SHP77 (cell line): ENCODE measurements around the gene YOD1.

Source experiments
- DNase-seq, 2 experiments: peaks; one replicate each; lab custom pipeline; 2025; lab: John Stamatoyannopoulos, UW

Gene YOD1

DNA sequence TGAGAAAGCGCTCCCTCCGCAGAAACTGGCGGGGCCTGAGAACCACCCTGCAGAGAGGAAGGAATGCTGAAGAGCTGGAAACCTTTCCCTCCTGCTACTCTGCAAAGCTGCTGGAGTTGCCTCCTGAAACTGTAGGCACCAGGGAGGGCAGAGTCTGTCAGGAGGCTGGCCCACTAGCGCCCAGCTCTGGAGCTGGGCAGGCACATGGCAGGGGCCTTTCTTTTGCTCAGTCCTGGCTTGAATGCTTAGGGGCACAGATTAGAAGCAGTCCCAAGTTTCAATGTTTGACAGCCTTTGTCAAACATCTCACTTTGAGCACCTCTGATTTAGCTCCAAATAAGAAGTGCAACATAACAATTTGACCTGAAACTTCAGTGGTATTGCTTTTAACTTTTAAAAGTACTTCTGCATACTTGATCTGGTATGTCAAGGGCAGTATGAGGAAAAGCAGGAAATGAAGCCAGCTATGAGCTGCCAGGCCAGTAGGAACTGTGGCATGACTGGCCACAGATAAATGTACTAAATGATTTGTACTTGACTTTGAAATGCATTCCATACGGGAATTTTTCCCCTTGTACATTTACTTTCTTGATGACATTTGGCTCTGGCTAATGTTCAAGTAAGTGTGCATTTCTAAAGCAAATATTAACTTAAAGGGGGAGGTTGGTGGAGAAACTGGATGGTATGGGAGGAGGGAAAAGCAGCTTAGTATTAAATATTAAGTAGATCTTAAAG lies 25.7 kb downstream of the YOD1 start:
- DNase-seq, result no peak

DNA sequence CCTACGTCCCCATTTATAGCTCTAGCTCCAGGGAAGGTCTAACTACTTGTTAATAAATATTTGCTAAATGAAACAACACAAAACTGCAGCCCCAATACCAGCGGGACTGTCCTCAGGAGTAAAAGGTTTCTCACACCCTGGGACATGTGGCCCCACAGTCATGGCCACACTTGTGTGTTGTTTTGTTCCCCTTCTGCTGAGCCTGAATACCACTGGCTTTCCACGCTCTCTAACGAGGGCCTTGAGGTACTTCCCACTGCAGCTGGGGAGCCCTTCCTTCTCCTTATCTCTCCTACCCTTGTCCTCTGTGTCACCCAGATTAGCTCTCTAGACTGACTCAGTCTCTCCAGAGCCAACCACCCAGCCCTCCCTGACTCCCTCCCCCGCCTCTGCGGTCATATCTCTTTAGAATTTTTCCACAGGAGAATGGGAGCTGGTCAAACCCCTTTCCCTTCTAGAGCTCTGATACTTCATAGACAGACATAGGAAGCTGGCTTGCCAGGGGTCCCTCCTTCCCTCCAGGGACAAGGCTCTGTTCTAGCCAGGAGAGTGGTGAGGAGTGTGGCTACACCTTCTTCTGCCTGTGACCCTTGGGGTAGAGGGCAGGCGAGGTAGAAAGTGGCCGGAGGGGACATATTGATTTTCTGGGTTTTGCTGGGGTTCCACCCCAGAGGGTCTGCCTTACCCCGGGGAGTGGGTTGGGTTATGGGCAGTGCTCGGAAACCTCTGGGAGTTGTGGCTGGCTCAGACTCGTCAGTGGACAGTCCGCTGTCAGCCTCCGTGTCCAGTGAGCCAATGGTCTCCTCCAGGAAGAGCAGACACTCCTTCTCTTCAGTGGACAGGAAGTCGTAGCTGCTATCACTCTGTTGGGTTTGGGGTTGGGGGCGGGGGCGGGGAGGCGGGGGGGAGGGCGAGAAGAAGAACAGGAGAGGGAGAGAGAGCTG lies 26.5 kb downstream of the YOD1 start:
- DNase-seq, result no peak

DNA sequence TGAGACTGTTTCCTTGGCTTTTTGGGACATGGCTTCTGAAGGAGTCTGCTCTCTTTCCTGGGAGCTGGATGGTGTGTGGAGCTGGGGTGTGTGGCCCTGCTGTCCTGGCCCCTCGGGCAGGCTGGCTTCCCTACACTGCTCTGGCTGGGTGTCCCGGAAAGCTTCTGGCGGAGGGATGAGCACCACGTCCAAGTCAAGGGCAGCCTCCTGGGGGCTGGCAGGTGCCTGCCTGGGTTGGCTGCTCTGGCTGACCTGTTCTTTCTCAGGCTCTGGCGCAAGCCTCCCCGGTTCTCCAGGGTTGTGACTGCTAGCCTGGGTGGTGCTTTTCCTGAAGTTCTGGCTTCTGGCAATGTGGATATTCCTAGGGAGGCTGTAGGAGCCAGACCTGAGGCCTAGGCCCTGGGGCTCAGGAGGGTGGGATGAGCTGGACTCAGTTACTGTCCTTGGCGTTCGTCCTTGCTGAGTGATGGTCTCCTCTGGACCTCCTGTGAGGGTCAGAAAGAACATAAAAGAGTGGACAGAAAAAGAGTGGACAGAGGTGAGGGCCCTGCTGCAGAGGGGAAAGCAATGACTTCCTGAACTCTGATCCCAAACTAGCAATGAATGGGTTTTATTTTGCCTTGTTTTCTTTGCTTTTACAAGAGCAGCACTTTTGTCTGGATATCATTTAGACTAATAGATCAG lies 27.9 kb downstream of the YOD1 start:
- DNase-seq, result no peak

DNA sequence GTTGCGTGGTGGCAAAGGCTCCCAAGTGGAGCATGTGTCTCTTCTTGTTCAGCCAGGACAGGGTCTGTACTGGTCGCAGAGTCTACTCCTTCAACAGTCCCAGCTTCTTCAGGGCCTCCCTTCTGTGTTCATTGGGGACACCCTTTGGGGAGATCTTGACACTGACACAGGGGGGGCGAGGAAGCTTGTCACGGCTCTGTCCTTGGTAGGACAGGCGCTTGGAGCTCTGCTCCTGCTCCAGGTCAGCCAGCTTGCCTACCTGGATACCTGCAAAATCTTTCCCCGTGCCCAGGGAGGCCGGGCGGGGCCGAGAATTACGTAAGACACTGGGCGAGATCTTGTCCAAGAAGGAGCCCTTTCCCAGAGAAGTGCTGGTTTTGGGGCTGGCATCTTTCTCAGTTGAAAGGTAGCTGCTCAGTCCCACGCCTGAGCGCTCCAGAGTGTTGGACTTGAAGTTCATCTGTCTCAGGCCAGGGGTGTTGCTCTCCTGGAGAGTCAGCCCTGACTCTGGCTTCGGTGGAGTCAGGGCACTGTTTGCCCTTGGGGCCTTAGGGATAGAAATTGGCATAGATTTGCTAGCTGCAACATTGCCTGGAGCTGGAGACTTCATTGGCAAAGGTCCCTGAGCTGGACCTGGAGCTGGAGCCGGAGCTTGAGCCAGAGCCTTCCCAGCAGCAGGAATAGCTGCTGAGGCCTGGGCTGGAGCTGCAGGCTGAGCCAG lies 29.0 kb downstream of the YOD1 start:
- no peak for DNase-seq

DNA sequence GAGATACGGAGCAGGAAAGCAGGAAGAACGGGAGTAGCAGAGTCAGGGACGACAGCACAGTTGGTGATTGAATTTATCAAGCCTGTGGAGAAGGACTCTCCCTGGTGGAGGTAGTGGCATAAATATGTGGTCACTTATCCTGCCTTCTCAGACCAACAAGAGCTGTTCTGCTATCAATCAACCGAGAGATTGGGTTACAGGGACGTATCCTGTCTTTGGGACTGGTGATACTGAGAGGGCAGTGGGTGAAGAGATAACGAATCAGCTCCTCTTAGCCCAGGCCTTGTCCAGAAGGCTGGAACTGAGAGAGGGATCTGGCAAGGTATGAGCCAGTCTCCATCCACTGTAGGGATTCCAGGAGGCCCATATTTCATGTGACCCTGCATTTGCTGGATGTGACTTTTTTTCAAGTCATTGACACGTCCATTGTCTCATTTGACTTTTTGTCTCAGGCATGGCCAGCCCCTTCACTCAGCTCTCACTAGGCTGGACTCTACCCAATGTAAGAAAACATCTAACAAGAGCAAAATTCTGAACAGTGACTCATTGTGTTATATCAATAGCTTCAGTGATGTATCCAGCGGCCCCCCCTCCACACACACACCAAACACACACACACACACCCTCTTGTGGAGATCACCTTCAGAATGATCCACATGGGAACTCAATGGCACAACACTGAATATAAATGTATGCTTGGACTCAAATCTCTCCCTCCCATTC lies 29.7 kb downstream of the YOD1 start:
- no peak for DNase-seq

GRCh38 chr1:207020709-207021107 lies 30.3 kb downstream of the YOD1 start:
- DNase-seq, result no peak

- no peak for DNase-seq
Measured at GRCh38 chr1:207020065-207020708, 30.8 kb downstream of the YOD1 start.

- no peak for DNase-seq
Measured at GRCh38 chr1:207019661-207020060, 31.3 kb downstream of the YOD1 start.

GRCh38 chr1:207019161-207019560 lies 31.8 kb downstream of the YOD1 start:
- no peak for DNase-seq

DNA sequence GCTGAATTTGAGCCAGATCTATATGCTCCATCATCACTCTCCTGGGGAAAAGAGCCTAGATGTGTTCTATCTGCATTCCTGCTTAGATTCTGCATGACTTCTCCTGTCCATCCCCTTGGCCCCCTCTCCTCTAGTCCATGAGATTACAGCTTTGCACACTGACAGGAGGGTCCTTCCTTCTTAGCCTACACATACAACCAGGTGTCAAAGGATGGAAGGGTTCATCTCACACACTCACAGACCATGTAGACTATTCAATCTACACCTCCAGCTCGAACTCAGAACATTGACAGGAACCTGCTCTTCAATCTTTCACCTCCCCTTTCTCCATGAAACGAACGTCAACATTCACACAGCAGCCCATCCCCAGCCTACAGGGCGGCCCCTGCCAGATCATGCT lies 32.3 kb downstream of the YOD1 start:
- DNase-seq, result no peak

- DNase-seq, result no peak
Measured at GRCh38 chr1:207017615-207018559, 33.1 kb downstream of the YOD1 start.

DNA sequence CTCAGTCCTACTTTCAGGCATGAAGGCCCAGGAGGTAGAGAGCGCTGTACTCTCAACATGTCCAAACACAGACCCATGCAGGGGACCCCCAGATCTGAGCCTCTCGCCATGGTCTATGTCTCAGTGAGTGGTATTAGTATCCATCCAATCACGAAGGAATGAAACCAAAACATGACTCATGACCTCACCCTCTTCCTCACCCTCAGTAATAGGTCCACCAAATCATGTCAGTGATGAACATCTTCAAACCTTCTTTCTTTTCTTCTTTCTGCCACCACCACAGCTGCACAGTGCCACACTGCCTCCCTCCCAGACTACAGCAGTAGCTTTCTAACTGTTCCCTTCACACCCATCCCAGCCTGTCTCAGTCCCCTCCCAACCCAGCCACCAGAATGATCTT lies 35.2 kb downstream of the YOD1 start:
- DNase-seq, result no peak

- no peak for DNase-seq
Measured at GRCh38 chr1:207014728-207015127, 36.3 kb downstream of the YOD1 start.

GRCh38 chr1:207013321-207014085 lies 37.5 kb downstream of the YOD1 start:
- no peak for DNase-seq

DNA sequence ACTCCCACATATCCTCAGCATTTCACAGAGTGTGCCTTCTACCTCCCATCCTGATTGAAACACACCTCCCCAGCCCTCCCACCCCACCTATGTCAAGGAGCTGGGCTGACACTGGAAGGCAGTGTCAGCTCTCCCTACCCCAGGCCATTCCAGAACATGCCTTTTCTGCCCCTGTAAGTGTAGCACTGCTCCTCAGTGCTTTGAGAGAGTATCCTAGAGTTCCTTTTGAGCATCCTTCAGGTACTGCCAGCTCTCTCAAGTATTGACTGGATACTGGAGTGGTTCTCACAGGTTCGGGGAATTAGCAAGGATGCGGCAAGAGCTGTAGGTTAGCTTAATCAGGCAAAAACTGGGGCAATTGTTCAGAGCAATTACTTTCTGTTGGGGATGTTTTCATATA lies 40.3 kb downstream of the YOD1 start:
- no peak for DNase-seq

DNA sequence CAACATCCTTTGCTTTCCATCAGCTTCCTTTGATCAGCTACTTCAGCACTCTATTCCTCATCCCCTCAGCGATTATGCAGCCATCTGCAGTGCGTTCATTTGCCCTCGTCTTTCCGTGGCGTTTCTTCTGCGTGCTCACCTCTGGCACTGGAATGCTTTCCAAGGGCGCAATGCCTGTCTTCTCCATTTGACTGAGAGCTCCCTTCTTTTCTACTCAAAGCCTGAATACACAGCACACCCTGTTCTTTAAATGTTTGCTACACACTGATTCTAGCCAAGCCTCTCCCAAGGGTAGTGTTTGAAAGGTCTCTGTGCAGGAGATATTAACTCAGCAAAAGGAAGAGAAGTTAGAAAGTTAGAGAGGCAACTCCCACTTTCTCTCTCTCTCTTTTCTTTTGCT lies 41.1 kb downstream of the YOD1 start:
- no peak for DNase-seq

DNA sequence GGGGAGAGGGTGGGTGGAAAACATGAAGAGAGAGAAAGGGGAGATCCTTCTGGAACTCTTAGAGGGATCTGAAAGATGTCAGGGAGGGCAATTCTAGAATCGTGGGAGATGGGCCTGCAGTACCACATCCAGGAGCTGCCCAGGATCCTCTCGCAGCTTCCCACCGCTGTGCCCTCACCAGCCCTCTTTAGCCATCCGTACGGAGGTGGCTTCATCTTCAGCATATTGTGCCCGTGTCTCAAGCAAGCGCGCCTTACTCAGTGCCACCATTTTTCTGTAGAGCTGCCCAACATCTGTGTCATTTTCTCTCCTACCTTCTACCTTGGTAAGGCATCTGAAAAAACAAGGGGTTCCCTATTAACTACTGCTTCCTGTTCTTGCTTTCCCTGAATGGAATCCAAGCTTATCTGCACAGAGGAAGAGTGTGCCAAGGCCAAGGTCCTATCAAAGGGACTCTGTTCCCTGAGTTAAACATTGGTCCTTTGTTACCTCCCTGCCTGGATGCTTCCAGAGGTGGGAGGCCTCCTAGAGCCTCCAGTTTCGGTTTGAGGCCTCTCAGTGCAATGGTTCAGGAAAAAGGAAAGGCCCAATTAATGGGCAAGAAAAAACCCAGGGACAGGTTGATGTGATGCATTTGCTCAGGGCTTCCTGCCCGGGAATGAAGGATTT lies 41.7 kb downstream of the YOD1 start:
- no peak for DNase-seq

DNA sequence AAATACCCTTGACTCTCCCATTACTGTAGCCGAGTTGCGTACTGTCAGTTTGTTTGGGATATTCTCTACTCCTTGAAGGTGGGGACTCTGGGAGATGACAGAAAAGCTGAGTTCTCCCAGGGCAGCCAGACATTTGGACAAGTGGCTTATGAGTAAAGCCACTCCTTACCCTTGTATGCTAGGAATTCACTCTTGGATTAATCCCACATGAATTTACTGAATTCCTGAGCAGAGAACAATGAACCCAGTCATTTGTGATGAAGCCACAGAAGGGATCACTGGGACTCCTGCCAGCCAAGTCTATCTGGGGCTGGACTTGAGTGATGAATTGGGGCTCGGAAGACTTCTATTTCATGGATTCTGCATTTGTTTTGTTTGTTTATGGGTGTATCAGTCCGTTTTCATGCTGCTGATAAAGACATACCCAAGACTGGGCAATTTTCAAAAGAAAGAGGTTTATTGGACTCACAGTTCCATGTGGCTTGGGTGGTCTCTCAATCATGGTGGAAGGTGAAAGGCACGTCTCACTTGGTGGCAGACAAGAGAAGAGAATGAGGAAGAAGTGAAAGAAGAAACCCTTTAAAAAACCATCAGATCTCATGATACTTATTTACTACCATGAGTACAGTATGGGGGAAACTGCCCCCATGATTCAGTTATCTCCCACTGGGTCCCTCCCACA lies 43.5 kb downstream of the YOD1 start:
- no peak for DNase-seq
